Kasumi-1 (cell line): ENCODE results near the gene SCN8A.

Experiments used
- DNase-seq, 2 experiments: peaks; one replicate each; lab custom pipeline; 2025; lab: John Stamatoyannopoulos, UW

The SCN8A gene

GRCh38 chr12:51833448-51834227 lies 242.6 kb downstream of the SCN8A start:
- no peak for DNase-seq

DNA sequence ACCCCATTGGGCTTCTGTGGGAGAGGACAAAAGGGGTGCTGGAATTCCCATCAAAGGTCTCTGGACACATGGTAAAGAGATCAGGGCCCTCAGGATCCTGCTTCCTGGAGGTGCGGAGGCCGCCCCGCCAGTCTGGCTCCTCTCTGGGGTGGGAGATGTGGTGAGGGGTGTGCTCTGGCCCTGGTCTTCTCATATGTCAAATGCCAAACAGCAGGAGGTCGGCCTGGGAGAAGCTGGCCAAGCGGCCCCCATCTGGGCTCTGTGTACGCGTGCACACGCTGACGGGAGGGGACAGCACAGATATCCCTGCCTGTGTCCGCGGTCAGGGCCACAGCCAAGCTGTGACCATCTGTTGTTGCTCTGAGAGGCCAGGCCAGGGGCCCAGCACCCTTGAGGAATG lies 243.4 kb downstream of the SCN8A start:
- no peak for DNase-seq

DNA sequence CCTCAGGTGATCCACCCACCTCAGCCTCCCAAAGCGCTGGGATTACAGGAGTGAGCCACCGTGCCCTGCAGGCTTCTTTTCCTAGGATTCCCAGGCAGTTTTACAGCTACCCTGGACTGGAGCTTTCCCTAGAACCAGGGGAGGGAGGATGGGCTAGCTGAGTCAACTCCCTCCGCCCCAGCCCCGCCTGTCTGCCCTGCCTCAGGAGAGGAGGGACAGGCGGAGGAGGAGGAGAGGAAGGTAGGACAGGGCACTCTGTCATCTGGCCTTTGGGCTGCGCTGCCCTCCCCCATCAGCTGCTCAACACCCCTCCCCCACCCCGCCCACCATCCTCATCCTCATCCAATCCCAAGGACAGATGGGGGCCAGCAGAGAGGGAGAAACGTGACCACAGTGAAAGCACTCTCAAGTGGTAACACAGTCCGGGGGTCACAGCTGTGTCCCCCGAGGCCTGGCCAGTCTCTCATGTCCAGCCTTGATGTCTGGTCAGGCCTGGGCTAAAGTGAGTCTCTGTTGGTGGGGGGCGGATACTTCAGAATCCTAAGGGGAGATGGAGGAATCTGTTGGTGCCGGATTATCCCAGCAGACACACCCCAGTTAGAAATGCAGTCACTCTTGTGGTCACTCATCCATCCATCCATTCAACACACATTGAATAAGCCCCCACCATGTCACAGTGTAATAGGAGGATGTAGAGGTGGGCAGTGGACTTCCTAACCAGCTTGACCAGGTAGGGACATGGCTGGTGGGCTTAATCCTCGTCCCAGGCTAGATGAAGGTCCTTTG lies 245.2 kb downstream of the SCN8A start:
- DNase-seq, result no peak

- no peak for DNase-seq
These were observed 245.8 kb downstream of the SCN8A start for GRCh38 chr12:51836827-51837173.

GRCh38 chr12:51837286-51837685 lies 246.3 kb downstream of the SCN8A start:
- DNase-seq, result no peak

DNA sequence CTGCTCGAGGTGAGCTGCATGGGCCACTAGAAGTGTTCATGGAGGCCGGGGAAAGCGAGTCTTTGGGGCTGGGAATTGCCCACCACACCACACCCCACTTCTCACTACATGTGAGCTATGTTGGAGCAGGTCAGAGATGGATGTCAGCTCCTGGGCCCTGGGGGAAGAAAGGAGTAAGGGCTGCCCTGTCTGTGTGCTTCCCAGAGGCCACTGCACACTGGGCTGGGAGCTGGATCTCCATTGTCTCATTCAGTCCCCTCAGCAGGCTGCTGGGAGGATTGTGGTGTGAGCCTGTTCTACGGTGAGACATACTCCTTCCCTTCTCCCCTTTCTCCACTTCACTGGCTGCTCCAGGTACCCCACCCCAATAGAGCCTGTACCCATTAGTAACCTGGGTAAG lies 247.0 kb downstream of the SCN8A start:
- DNase-seq, result no peak

GRCh38 chr12:51838762-51839161 lies 247.7 kb downstream of the SCN8A start:
- DNase-seq, result no peak

GRCh38 chr12:51839310-51839947 lies 248.4 kb downstream of the SCN8A start:
- DNase-seq, result no peak

DNA sequence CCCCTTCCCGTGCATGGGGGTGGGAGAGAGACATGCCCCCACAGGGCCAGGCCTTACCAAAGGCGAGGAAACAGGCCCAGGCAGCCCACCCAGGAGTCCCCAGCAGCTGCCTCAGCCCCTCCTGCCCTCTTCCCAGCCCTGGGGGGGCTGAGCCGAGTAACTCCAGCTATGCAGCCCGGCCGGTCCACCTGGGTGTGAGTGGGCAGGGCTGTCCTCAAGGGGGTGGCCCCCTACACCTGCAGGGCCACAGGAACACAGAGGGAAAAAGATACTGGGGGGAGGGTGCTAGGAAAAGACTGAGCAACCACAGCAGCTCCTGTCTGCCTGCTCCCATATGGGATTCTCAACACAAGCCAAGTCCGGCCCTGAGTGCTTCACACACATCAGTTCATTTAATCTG lies 249.9 kb downstream of the SCN8A start:
- no peak for DNase-seq

- DNase-seq, result no peak
These were observed 250.7 kb downstream of the SCN8A start for GRCh38 chr12:51841727-51842126.

DNA sequence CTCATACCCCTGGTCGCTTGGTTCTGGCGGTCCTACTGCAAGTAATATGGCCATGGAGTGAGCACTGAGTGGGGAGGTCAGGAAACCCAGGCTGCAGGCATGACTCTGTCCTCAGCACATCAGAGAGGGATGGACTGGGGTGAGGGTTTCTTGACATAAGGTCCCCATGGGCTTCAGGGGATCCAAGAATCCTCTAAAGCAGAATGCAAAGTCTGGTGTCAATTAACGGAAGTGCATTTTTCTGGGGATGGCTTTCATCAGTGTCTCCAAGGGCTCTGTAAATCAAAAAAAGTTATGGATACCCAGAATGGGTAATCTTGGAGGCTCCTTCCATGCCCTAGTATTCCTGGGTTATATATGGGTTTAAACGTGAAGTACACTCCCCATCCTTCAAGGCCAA lies 253.8 kb downstream of the SCN8A start:
- DNase-seq, result no peak

DNA sequence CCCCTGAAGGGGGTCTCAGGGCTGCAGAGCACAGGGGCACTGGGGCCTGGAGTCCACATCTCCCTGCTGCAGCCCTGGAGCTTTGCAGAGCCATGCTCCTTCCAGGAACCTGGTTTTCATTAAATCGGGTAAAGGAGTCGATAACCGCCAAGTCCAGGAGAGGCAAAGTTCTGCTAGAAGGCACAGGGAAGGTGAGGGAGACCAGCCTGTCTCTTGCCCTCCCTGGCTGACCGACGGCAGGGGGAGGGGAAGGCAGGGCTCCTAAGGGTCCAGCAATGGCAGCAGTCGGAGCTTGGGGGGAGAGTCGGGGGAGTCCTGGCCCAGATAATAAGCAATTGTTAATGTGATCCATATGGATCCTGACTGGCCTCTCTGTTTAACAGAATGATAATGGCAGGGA lies 254.4 kb downstream of the SCN8A start:
- no peak for DNase-seq

DNA sequence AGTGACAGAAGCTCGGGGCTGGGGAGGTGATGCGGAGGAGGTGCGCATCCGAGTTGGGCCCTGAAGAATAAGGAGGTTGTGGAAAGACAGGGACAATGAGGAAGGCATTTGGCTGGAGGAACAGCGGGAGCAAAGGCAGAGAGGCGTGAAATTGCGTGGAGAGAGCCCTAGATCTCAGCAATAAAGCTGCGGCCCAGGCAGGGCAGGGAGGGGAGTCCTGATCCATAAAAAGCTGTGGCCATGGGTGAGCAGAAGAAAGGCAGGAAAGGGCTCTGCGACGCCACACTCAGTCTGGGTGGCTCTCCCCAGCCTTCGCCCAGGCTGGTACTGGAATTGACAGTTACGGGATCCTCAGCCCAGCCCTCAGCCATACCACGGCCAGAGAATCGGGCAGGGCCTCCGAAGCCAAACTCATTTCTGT lies 255.2 kb downstream of the SCN8A start:
- DNase-seq, result no peak

DNA sequence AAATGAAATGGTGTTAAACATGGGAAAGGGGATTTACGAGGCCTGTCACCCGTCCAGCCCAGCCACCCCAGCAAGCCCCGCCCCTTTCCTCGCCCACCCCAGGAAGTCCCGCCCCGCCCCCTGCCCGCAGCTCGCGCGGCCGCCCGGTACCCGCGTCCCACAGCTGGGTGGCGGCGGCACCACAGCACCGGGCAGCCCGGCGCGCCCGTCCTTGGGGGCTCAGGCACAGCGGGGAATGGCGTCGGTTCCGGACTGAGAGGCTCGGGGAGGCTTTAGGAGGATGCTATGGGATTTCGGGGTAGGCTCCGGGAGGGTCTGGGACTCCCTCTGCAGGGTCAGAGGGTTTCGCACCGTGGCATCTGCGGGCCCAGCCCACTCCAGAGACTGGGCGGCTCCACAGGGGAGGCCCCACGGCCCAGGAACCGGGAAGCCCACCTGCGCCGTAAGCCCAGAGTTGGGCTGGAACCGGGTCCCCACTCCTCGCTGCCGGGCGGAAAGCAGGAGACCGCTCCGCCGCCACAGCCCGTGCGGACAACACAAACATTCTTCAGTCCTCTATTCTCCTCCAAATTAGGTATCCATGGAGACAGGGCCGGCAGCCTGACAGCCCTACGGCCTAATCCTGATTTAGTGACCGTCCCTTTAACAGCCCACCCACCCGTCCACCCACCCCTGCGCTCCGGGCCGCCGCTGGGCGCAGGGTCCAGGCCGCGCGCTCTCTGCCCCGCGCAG lies 256.0 kb downstream of the SCN8A start:
- no peak for DNase-seq

DNA sequence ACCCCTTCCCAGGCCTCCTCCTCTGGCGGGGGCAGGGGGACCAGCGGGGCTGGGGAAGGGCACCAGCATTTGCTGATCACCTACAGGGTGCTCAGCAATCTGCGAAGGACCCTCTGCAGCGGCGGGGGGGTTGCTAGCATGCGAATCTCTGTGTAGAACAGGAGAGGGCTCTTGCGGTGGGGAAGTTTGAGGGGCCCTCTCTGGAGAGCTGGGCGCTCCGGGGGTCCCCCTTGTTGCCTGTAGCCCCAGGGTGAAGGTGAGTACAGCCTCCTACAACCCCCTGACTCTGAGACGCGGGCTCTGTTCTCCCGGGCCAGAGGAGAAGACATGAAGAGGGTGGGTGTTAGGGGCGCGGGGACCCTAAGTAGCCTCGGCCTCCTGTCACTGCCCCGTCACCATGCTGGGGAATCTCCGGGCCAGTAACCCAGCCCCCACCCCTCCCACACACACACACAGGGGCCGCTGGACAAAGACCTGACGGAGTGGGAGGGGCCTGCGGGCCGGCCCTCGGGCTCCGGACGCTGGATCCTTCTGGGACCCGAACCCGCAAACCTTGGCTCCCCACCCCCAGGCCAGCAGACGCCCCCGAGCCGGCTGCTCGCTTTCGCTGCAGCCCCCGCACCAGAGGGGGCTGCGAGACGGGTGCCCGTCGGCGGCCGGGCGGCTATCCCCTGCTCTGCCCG lies 256.8 kb downstream of the SCN8A start:
- DNase-seq, result no peak

- no peak for DNase-seq
These were observed 257.3 kb downstream of the SCN8A start, which contains the start of gene FIGNL2 for GRCh38 chr12:51848326-51848727. FIGNL2 (minus strand) TSS chr12:51848718; CDS start chr12:51822413, 26,305 bp downstream.

DNA sequence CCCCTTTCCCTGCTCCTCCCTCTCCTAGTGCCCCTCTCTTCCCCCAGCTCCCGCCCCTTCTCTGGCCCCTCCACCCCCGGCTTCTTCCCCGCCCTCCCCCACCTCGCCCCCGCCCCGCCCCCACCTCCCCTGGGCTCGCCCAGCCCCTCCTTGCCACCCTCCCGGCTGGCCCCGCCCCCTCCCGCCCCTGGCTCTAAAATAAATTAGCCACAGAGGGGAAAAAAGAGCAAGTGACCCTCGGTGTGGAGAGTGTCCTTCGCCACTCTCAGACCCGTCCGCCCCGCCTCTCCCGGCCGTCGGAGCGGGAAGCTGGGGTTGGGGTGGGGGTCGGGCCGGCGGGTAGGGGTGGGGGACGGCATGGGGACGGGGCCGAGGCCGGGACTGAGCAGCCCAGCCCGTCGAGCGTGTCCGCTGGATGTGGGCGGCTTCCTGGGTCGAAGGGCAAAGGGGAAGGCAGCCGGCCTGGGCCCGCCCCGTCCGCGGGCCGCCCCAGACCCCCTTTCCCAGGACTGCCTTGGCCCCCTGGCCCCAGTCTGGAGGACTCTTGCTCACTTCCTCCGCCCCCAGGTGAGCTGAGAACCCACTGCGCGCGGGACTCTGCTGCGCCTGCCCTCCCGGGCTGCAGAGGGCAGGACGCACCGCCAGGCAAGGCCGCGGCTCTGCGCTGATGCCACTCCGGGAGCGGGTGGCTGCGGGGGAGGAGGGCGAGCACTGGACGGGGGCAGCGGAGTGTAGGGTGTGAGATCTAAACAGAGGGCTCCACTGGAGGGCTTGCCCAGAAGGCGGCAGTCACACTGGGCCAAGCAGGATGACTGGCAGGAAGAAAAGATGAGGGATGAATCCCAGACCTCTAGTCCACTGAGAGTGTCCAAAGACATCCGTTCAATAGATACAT lies 258.1 kb downstream of the SCN8A start:
- DNase-seq, result no peak

DNA sequence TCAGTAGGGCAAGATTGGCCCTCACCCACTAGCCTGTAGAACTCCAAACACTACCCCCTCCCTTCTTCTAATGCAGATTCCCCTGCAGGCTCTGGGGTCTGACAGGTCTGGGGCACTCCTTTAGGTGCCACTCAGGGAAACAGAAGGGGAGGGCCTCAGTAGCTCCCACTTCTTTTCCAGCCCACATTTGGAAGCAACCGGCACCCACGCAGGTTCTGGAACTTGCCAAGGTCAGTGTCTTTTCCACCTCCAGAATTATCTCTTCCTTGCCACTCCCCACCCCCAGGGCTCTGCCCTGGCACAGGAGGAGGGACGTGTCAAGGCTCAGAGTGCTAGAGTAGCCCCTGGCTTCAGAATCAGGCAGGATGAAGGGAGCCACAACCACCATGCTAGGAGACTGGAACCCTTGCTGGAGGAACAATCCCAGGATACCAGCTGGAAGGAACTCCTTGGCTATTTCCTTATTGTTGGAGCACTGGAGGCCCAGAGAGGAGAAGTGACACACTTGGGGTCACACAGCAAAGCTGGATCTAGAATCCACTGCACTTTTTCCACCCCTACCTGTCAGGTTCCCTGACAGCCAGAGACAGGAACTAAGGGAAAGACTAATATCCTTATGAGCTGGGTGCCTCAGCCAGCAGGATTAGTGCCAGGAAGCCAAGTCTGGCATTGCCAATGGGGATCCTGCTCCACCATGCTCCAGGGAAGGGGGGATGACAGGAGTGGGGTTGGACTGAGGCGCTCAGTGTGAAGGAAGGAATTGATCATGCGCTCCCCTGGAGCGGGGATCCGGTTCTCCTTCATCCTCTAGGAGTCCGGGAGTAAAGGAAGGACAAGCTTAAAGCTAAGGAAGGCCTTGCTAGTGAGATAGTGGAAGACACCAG lies 259.3 kb downstream of the SCN8A start:
- no peak for DNase-seq

- no peak for DNase-seq
These were observed 259.9 kb downstream of the SCN8A start for GRCh38 chr12:51850965-51851299.
